Keratinocyte (primary cell): Measurements from ENCODE around the gene NLRP5. TPM values are rescaled to one million over a fixed set of nuclear protein-coding genes. Genes with fewer than 3 reads are reported as not detected.

ENCODE experiments used
- DNase-seq: peaks from one replicate; pipeline ENCODE4 v3.0.0-alpha.2; 2011; ENCODE audit warnings: low read depth, missing footprints, low spot score
- FAIRE-seq: peaks from 2 replicates; lab custom pipeline; 2011; peaks lifted over from hg19 to GRCh38; lab: Jason Lieb, UNC
- H2AFZ ChIP-seq: 2 replicates; pipeline ENCODE4 v1.6.0; 2012; ENCODE audit warnings: low read length, control low read depth, inconsistent platforms; ENCODE audit not compliant: control insufficient read depth
- H3K27ac ChIP-seq: 2 replicates; pipeline ENCODE4 v1.5.1; 2011; ENCODE audit warnings: low read length; ENCODE audit not compliant: control insufficient read depth, insufficient read depth
- H3K27me3 ChIP-seq: 3 replicates; pipeline ENCODE4 v1.6.0; 2011; ENCODE audit warnings: low read length; ENCODE audit not compliant: control insufficient read depth, insufficient read depth; ENCODE audit errors: extremely low read depth
- H3K36me3 ChIP-seq, 2 experiments: 2 replicates in 1 of 2; 3 replicates in 1 of 2; pipeline ENCODE4 v1.5.1; 2011; ENCODE audit warnings: low read length in 2 of 2, mild to moderate bottlenecking in 1 of 2; ENCODE audit not compliant: control insufficient read depth in 2 of 2, insufficient read depth in 2 of 2; ENCODE audit errors: extremely low read depth in 1 of 2
- H3K4me1 ChIP-seq: 3 replicates; pipeline ENCODE4 v1.5.1; 2011; ENCODE audit warnings: low read length; ENCODE audit not compliant: control insufficient read depth, insufficient read depth; ENCODE audit errors: extremely low read depth
- H3K4me2 ChIP-seq: 3 replicates; pipeline ENCODE4 v1.6.0; 2011; ENCODE audit warnings: low read depth, low read length; ENCODE audit not compliant: control insufficient read depth, insufficient read depth; ENCODE audit errors: extremely low read depth
- H3K4me3 ChIP-seq, 3 experiments: fragments of 200-600 bp in 1 of 3; sonication (generic) in 1 of 3; 2 replicates in 2 of 3; 3 replicates in 1 of 3; pipeline ENCODE4 v1.5.1; 2011 to 2016; ENCODE audit warnings: low read length in 3 of 3, mild to moderate bottlenecking in 3 of 3, control low read depth in 2 of 3, inconsistent platforms in 1 of 3, low read depth in 1 of 3, mixed read lengths in 1 of 3, mixed run types in 1 of 3, moderate library complexity in 1 of 3; ENCODE audit not compliant: control insufficient read depth in 2 of 3, insufficient read depth in 2 of 3; ENCODE audit errors: extremely low read depth in 1 of 3
- H3K79me2 ChIP-seq: 2 replicates; pipeline ENCODE4 v1.6.0; 2012; ENCODE audit warnings: low read length; ENCODE audit not compliant: control insufficient read depth, insufficient read depth
- H3K9ac ChIP-seq: 3 replicates; pipeline ENCODE4 v1.6.0; 2011; ENCODE audit warnings: low read length; ENCODE audit not compliant: control insufficient read depth, insufficient read depth; ENCODE audit errors: extremely low read depth
- H3K9me1 ChIP-seq: 3 replicates; pipeline ENCODE4 v1.6.0; 2011; ENCODE audit warnings: low read length; ENCODE audit not compliant: control insufficient read depth, insufficient read depth; ENCODE audit errors: extremely low read depth
- H3K9me3 ChIP-seq: 2 replicates; pipeline ENCODE4 v1.5.1; 2012; ENCODE audit warnings: low read depth, low read length; ENCODE audit not compliant: control insufficient read depth
- H4K20me1 ChIP-seq: 3 replicates; pipeline ENCODE4 v1.6.0; 2011; ENCODE audit warnings: low read length; ENCODE audit not compliant: control insufficient read depth, insufficient read depth; ENCODE audit errors: extremely low read depth
- EZH2 ChIP-seq: IDR thresholded peaks from one replicate; pipeline ENCODE4 v1.6.1; 2012; ENCODE audit warnings: inconsistent platforms, mild to moderate bottlenecking, low read length, moderate library complexity
- dilution Hi-C: fragments of 300-500 bp; cut with MboI; formaldehyde crosslinking; loops from one replicate; pipeline ENCODE4 v1.7.0; 2020; ENCODE audit warnings: low sequenced_read_pairs; ENCODE audit not compliant: extremely low pct_ligation_motif_present
- polyA plus RNA-seq, 5 experiments: library from polyadenylated mRNA; depleted of rRNA in 3 of 5; stranded (reverse) in 3 of 5; stranded (forward) in 1 of 5; unstranded in 1 of 5; fragments of >200 nt; gene quantifications; 1 replicate in 1 of 5; 2 replicates in 3 of 5; 3 replicates in 1 of 5; pipeline versions ENCODE4 v1.2.1 to v1.2.3, GENCODE V29; 2011 to 2012; ENCODE audit warnings: missing spikeins in 2 of 5, low read depth in 1 of 5, low replicate concordance in 1 of 5
- TF ChIP-seq, protein P1 (sequence below), 3 experiments: IDR thresholded peaks in 1 of 3; conservative IDR thresholded peaks in 1 of 3; optimal IDR thresholded peaks in 1 of 3; 2 replicates in 2 of 3; 3 replicates in 1 of 3; pipeline versions ENCODE3 to v1.5.1; 2011; ENCODE audit warnings: low read length in 3 of 3, mild to moderate bottlenecking in 3 of 3, moderate library complexity in 2 of 3, control low read depth in 1 of 3, inconsistent platforms in 1 of 3; ENCODE audit not compliant: insufficient read depth in 2 of 3; ENCODE audit errors: extremely low read depth in 1 of 3

Gene NLRP5
- polyA plus RNA-seq, 1 donor (not counting 4 experiments of a cell fraction or from before 2014, with no cell fraction given) = not detected

DNA sequence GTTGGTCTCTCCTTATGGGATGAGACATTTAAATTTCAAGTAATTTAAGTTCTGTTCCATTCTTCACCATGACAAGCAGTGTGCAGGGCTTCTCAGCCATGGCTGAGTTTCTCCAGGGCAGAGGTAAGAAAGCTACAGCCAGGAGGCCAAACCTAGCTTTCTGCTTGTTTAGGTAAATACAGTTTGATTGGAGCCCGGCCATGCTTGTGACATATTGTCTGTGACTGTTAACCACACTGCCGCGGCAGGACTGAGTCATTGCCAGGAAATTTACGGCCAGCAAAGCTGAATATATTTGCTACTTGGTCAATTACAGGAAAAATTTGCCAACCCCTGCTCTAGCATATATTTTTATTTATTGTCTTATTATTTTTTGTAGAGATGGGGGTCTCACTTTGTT is 28.2 kb upstream of the NLRP5 start:
- Histone ChIP-seq H3K4me1 (no peaks in the 10 kb centered on the region), H4K20me1 (no peaks in the 10 kb centered on the region), H3K36me3 (no peaks in the 10 kb centered on the region), H3K27me3 (no peaks in the 10 kb centered on the region), H3K9ac (no peak overlapping the region), H3K4me2 (no peak overlapping the region), H3K4me3 (no peak overlapping the region), H3K27ac (no peak overlapping the region), H3K79me2 (no peaks in the 10 kb centered on the region), H2AFZ (no peak overlapping the region), H3K9me1 (no peaks in the 10 kb centered on the region), H3K9me3 (peaks cover 10% of the 10 kb centered on the region)
- dilution Hi-C loops = no loop called here
- TF ChIP-seq EZH2 = no peak
- DNase-seq (no peak), FAIRE-seq (no peak)

DNA sequence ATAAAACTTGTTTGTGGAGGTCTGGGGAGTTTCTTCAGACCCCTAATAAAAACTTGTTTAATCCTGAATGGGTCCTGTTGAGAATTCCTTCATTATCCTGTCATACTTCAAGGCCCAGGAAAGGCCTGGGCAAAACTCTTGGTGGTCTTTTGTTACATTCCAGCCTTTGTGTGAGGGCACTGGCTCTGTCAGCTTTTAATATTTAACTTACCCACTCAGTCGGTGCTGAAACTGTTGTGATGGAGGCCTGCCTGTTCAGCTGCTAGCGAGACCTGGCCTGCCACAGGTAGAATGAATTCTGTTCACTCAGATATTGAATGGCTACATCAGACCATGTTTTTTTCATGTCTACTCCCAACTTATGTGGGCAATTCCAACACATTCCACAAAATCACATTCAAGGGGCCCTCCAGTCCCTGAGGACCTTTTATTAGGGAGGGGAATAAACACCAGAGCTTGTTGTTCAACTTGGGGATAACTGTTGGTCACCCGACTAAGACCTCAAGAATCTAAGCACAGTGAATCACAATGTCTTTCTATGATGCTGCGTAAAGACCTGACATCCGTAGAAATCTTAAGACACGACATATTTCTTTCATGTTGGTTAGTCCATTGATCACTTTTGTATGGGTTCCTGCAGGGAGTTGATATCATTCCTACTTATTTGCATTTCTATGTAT is 26.4 kb upstream of the NLRP5 start:
- no peak for TF ChIP-seq EZH2
- TF ChIP-seq, protein P1, sequence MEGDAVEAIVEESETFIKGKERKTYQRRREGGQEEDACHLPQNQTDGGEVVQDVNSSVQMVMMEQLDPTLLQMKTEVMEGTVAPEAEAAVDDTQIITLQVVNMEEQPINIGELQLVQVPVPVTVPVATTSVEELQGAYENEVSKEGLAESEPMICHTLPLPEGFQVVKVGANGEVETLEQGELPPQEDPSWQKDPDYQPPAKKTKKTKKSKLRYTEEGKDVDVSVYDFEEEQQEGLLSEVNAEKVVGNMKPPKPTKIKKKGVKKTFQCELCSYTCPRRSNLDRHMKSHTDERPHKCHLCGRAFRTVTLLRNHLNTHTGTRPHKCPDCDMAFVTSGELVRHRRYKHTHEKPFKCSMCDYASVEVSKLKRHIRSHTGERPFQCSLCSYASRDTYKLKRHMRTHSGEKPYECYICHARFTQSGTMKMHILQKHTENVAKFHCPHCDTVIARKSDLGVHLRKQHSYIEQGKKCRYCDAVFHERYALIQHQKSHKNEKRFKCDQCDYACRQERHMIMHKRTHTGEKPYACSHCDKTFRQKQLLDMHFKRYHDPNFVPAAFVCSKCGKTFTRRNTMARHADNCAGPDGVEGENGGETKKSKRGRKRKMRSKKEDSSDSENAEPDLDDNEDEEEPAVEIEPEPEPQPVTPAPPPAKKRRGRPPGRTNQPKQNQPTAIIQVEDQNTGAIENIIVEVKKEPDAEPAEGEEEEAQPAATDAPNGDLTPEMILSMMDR (optimal IDR thresholded peaks at IDR 0.05 in 1 of 3, IDR thresholded peaks at IDR 0.05 in 1 of 3, conservative IDR thresholded peaks at IDR 0.05 in 1 of 3; ENCODE audit: extremely low read depth in 1 of 3, insufficient read depth in 2 of 3, low read length in 3 of 3) = no peak
- H3K79me2 ChIP-seq = no peaks in the 10 kb centered on the region
- H3K27me3 ChIP-seq = no peaks in the 10 kb centered on the region
- no peak overlapping the region for H3K4me2 ChIP-seq
- no peak overlapping the region for H3K27ac ChIP-seq
- no peak for FAIRE-seq
- H3K4me1 ChIP-seq = no peaks in the 10 kb centered on the region
- dilution Hi-C loops = no loop called here
- H3K36me3 ChIP-seq = no peaks in the 10 kb centered on the region
- H4K20me1 ChIP-seq = no peaks in the 10 kb centered on the region
- no peak overlapping the region for H3K9ac ChIP-seq
- peaks cover 7% of the 10 kb centered on the region for H3K9me3 ChIP-seq
- DNase-seq = no peak
- H2AFZ ChIP-seq = no peak overlapping the region
- H3K9me1 ChIP-seq = no peaks in the 10 kb centered on the region
- H3K4me3 ChIP-seq = no peak overlapping the region

DNA sequence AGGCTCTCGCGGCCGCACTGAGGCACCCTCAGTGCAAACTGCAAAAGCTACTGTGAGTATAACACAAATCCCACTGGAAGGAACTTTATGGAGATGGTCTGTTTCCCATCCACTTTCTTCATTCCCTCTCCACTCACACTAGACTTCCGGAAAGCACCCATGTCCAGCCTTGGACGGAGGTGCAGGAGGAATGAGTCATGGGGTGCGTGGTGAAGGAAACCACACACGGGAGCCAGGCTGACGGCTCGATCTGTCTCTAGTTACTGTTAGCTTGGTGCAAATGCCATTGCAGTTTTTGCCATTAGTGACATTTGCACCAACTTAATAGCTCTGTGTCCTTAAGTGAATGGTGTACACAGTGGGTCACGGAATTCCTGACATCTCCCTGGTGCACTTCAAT is 24.4 kb upstream of the NLRP5 start:
- no peak overlapping the region for H3K9ac ChIP-seq
- H3K9me3 ChIP-seq = peaks cover 4% of the 10 kb centered on the region
- H3K27ac ChIP-seq = no peak overlapping the region
- no peaks in the 10 kb centered on the region for H3K36me3 ChIP-seq
- H3K27me3 ChIP-seq = no peaks in the 10 kb centered on the region
- no peaks in the 10 kb centered on the region for H3K4me1 ChIP-seq
- DNase-seq (no peak), FAIRE-seq (no peak)
- no peak overlapping the region for H2AFZ ChIP-seq
- no peak overlapping the region for H3K4me3 ChIP-seq
- H3K79me2 ChIP-seq = no peaks in the 10 kb centered on the region
- dilution Hi-C loops = no loop called here
- no peaks in the 10 kb centered on the region for H3K9me1 ChIP-seq
- no peak overlapping the region for H3K4me2 ChIP-seq
- H4K20me1 ChIP-seq = no peaks in the 10 kb centered on the region
- TF ChIP-seq, protein P1 (optimal IDR thresholded peaks at IDR 0.05 in 1 of 3, IDR thresholded peaks at IDR 0.05 in 1 of 3, conservative IDR thresholded peaks at IDR 0.05 in 1 of 3; ENCODE audit: extremely low read depth in 1 of 3, insufficient read depth in 2 of 3, low read length in 3 of 3) = no peak
- TF ChIP-seq EZH2 = no peak
